Lung (tissue), 12 donors: ENCODE data around the gene L3MBTL4. TPM values are rescaled to one million over a fixed set of nuclear protein-coding genes. Genes with fewer than 3 reads are reported as not detected.

Experiments used
- ATAC-seq: fragments of 200-7000 bp; cut with Tn5 transposase; one replicate; pipeline ENCODE4 v1.9.1; 2020; ENCODE audit warnings: moderate number of reproducible peaks; ENCODE audit not compliant: insufficient read depth, low FRiP score
- DNase-seq, 3 donors: peaks; one replicate each; pipeline ENCODE4 v3.0.0-alpha.2; 2013 to 2017
- H3K27ac ChIP-seq, 2 donors: one replicate each; pipeline ENCODE4 v1.5.1; 2013; ENCODE audit warnings: mild to moderate bottlenecking in 2 of 2, moderate library complexity in 2 of 2, control low read depth in 1 of 2, inconsistent platforms in 1 of 2, low read depth in 1 of 2, low read length in 1 of 2
- H3K27me3 ChIP-seq, 3 donors: one replicate each; pipeline ENCODE4 v1.5.1; 2013; ENCODE audit warnings: low read length in 2 of 3; ENCODE audit not compliant: control insufficient read depth in 3 of 3, insufficient read depth in 3 of 3
- H3K36me3 ChIP-seq, 4 donors: one replicate each; pipeline ENCODE4 v1.5.1; 2013; ENCODE audit warnings: low read length in 4 of 4, mild to moderate bottlenecking in 1 of 4, moderate library complexity in 1 of 4; ENCODE audit not compliant: control insufficient read depth in 4 of 4, insufficient read depth in 4 of 4
- H3K4me1 ChIP-seq, 5 donors: one replicate each; pipeline ENCODE4 v1.5.1; 2013; ENCODE audit warnings: low read length in 5 of 5, mild to moderate bottlenecking in 2 of 5, moderate library complexity in 1 of 5; ENCODE audit not compliant: control insufficient read depth in 5 of 5, insufficient read depth in 5 of 5
- H3K4me3 ChIP-seq: one replicate; pipeline ENCODE4 v1.5.1; 2013; ENCODE audit warnings: mild to moderate bottlenecking, control low read depth, moderate library complexity
- H3K9ac ChIP-seq, 2 donors: one replicate each; pipeline ENCODE4 v1.5.1; 2013; ENCODE audit warnings: low read length in 2 of 2, control low read depth in 1 of 2; ENCODE audit not compliant: insufficient read depth in 1 of 2
- H3K9me3 ChIP-seq, 4 donors: one replicate each; pipeline ENCODE4 v1.5.1; 2013; ENCODE audit warnings: low read length in 3 of 4, mild to moderate bottlenecking in 1 of 4, moderate library complexity in 1 of 4; ENCODE audit not compliant: control insufficient read depth in 4 of 4, insufficient read depth in 3 of 4
- WGBS, 2 donors: extraction: QIAGEN DNeasy Blood & Tissue Kit; methylation state at CpG; one replicate each; pipeline ENCODE4 v1.1.7; 2013; 5-methylcytosine and 5-hydroxymethylcytosine counted together
- polyA plus RNA-seq, 2 donors: library from polyadenylated mRNA; stranded (reverse); fragments of 200-250 nt; gene quantifications; one replicate each; pipeline ENCODE4 v1.2.1, GENCODE V29; 2013
- total RNA-seq, 2 donors: library from RNA; depleted of rRNA in 1 of 2; stranded (reverse); fragments of >200 nt in 1 of 2; gene quantifications; one replicate each; pipeline ENCODE4 v1.2.1, GENCODE V29; 2014 to 2021
- TF ChIP-seq, protein P1 (sequence below): IDR thresholded peaks from 2 replicates; pipeline ENCODE4 v1.5.1; 2012; ENCODE audit warnings: mild to moderate bottlenecking; ENCODE audit errors: control extremely low read depth, extremely low read depth
- donor health status: control.
- donor health status: control.
- donor health status: Bipolar disorder and iron deficiency.
- donor health status: healthy.
- donor health status: DM: yes; HTN: yes; CAD: no.

L3MBTL4 gene
- total and polyA plus RNA-seq, 4 donors = 2.8 to 16.8 (median 9.9) TPM

DNA sequence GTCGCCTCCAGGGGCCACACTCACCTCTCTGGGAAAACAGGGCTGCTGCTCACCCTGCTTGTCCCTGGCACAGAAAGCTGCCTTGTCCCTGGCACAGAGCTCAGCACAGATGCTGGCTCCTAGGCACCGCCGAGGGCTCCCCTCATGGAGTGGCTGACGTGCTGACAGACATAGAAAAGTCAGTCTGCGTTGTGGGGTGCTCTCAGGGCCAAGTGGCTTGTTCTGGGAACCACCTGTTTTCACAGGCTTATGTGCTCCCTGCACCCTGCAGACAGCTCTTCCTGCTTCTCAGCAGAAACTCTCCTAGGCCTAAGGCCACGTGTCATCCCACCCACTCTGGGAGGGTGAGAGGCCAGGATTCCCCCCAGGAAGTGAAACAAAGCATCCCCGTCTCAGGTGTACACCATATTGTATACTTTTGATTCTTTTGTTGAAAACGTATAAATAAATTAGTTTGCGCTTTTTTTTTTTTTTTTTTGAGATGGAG is 434.7 kb downstream of the L3MBTL4 start:
- H3K9me3 ChIP-seq = no peaks in the 10 kb centered on the region
- no peaks in the 10 kb centered on the region for H3K4me1 ChIP-seq
- H3K9ac ChIP-seq = no peak overlapping the region
- no peak overlapping the region for H3K4me3 ChIP-seq
- H3K27ac ChIP-seq = no peak overlapping the region
- TF ChIP-seq, protein P1, sequence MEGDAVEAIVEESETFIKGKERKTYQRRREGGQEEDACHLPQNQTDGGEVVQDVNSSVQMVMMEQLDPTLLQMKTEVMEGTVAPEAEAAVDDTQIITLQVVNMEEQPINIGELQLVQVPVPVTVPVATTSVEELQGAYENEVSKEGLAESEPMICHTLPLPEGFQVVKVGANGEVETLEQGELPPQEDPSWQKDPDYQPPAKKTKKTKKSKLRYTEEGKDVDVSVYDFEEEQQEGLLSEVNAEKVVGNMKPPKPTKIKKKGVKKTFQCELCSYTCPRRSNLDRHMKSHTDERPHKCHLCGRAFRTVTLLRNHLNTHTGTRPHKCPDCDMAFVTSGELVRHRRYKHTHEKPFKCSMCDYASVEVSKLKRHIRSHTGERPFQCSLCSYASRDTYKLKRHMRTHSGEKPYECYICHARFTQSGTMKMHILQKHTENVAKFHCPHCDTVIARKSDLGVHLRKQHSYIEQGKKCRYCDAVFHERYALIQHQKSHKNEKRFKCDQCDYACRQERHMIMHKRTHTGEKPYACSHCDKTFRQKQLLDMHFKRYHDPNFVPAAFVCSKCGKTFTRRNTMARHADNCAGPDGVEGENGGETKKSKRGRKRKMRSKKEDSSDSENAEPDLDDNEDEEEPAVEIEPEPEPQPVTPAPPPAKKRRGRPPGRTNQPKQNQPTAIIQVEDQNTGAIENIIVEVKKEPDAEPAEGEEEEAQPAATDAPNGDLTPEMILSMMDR = no peak
- no peak for DNase-seq
- 88 to 92% methylated on average over 9 of the region's 9 CpGs for WGBS, 2 donors
- no peaks in the 10 kb centered on the region for H3K27me3 ChIP-seq
- peaks cover 0 to 2% (median 0%) of the 10 kb centered on the region in 4 donors for H3K36me3 ChIP-seq
- no peak for ATAC-seq

- Histone ChIP-seq H3K36me3 (peaks cover 0 to 2% (median 0%) of the 10 kb centered on the region in 4 donors), H3K4me1 (no peaks in the 10 kb centered on the region), H3K4me3 (no peak overlapping the region), H3K9ac (no peak overlapping the region), H3K27ac (no peak overlapping the region), H3K9me3 (no peaks in the 10 kb centered on the region), H3K27me3 (no peaks in the 10 kb centered on the region)
- TF ChIP-seq, protein P1 = no peak
- ATAC-seq (no peak), DNase-seq (no peak)
- WGBS, 2 donors = 77 to 79% methylated on average over 3 of the region's 3 CpGs
Measured at GRCh38 chr18:5979176-5979888, 435.4 kb downstream of the L3MBTL4 start.

GRCh38 chr18:5977022-5977421 is 437.7 kb downstream of the L3MBTL4 start:
- TF ChIP-seq, protein P1 = no peak
- ATAC-seq (no peak), DNase-seq (no peak)
- no peak overlapping the region for H3K27ac ChIP-seq
- 85 to 97% methylated on average over 4 of the region's 4 CpGs for WGBS, 2 donors
- no peak overlapping the region for H3K4me3 ChIP-seq
- peaks cover 0 to 2% (median 0%) of the 10 kb centered on the region in 4 donors for H3K36me3 ChIP-seq
- no peak overlapping the region for H3K9ac ChIP-seq
- no peaks in the 10 kb centered on the region for H3K27me3 ChIP-seq
- H3K9me3 ChIP-seq = peaks cover 0 to 2% (median 0%) of the 10 kb centered on the region in 4 donors
- peaks cover 0 to under 1% (median 0%) of the 10 kb centered on the region in 5 donors for H3K4me1 ChIP-seq
